A172 (cell line): ENCODE measurements around the gene UBD. TPM values are rescaled to one million over a fixed set of nuclear protein-coding genes. Genes with fewer than 3 reads are reported as not detected.

Experiments
- DNase-seq: peaks from one replicate; pipeline ENCODE4 v3.0.0-alpha.2; 2015; ENCODE audit warnings: low spot score
- total RNA-seq: library from RNA; depleted of rRNA; stranded (reverse); fragments of >200 nt; shearing (Covaris generic); gene quantifications from 2 replicates; pipeline ENCODE4 v1.2.3, GENCODE V29; 2014; rRNA removed

Gene UBD
- total RNA-seq, 1 experiment from 2014 or later: not detected

GRCh38 chr6:29522227-29522626 is 37.3 kb downstream of the UBD start:
- no peak for DNase-seq

- no peak for DNase-seq
Measured at GRCh38 chr6:29521006-29521680, 38.4 kb downstream of the UBD start.

DNA sequence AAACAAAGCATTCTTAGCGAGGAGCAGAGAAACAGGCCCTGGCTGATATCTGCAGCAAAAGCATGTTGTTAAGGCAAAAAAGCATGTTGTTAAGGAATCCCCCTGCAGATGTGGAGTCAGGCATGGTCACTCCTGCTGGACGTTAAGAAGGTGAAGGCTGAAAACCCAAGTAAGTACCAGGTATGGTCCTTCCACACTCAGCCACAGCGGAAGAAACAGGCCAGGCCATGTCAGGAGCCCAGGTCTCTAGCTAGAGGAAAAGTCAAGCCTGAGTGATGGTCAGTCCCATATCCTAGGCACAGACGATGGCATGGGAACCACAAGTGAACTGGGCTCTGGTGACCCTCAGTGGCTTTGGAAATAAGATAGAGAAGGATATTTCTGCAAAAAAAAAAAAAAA is 39.3 kb downstream of the UBD start:
- DNase-seq: no peak

DNA sequence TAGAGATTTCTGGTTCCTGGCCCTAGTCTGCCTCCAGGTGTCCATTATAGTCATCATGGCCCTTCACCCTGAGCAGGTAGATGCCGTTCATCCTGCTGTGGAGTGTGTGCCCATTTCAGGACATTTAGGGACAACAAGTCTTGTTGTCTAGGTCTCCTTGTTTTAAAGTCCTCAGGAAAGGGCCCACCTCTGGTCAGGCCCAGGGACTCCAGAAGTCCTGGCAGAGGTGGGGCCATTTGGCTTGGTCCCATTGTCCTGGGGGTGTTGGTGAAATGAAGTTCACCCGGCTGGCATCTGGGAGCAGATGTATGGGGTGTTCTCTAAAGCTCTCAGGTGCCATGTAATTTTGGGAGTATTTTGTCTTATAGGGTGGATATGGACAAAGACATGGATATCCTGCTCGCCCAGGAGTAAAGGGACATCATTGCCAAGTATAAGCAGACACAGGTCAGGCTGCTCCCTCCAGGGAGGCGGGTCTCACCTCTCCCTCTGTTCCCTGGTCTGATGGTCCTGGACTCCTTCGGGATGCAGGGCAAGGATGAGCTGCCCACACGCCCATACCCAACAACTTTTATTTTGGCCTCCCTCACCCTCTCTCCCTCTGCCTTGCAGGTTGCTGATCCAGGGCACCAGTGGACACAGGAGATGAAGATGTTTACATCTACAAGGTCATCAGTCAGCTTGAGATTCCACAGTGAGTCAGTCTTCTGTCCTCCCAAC is 40.1 kb downstream of the UBD start:
- DNase-seq: no peak

DNA sequence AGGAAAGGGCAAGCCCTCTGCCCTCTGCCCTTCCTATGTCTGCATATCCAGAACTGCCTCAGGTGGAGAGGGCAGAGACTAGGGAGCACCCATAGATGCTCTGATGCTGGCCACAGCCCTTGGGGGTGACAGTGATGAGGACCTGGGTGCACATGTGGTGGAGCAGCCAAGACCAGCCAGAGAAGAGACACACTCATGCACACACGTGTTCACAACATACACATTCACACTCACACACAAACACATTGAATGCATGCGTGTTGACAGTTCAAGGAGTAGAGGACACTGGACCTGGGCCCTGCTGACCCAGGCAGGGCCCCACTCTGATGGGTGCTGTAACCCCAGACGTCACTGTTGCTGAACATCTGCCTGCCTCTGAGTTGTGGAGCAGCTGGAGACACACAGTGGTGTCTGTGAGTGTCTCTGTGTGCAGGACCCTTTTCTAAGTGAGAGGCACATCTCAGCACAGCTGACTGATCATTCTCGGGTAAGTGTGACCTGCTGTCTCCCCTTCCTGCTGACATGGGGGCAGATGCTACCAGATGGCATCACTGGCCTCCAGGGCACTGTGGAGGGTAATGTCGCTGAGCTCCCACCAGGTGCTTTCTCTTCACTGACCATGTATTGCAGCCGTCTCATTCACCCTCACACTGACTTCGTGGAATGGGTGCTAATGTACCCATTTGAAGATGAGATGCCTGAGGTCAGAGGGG is 41.6 kb downstream of the UBD start:
- no peak for DNase-seq

DNA sequence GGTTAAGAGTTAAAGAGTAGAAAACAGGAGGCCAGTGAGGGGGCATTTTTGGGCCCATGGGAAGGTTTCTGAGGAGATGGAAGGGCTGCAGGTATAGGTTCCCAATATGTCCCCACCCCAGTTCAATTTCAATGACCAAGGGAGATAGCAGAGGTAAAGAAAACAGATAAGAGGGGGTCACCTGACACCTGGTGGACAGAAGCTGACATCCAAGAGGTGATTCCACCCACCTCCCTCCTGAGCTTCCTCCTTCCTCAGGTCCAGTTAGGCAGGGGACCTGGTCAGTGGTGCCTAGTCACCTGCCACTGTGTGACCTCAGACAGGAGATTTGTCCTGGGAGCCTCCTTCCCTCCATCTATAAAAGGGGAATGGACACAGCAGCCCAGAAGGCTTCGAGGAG is 42.3 kb downstream of the UBD start:
- no peak for DNase-seq

DNA sequence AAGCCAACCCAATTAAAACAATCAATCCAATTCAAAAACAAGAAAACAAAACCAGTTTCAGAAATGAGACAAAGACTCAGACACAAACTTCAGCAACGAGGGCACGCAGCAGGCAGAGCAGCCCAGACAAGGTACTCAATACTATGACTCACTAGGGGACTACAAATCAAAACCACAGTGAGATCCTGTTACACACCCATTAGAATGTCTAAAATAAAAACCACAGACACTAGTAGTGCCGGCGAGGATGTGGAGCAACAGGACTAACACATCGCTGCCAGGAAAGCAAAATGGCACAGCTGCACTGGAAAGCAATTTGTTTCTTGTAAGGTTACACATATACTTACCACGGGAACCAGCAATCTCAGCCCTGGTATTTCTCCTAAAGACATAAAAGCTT is 43.4 kb downstream of the UBD start:
- DNase-seq: peak; percentile 88

- DNase-seq: no peak
Measured at GRCh38 chr6:29510746-29511300, 48.7 kb downstream of the UBD start.

DNA sequence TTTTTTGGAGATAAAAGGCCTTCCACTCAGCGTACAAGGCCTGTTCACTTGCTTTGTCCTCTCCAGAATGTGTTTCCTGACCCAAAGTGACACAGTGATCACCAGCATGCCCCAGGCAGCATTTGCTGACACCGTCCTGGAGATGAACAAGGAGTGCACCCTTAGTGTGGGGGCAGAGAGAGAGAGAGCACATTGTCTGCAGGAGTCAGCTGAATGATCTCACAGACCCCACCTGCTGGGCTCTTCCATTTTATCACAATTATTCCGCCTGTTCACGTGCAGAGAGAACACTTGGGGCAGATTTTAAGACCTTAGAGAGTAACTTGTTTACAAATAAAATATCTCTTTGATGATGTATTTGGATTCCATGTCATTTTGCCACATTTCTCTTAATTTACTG is 49.3 kb downstream of the UBD start:
- peak; percentile 7 for DNase-seq

GRCh38 chr6:29509711-29510110 is 49.8 kb downstream of the UBD start:
- DNase-seq: no peak

DNA sequence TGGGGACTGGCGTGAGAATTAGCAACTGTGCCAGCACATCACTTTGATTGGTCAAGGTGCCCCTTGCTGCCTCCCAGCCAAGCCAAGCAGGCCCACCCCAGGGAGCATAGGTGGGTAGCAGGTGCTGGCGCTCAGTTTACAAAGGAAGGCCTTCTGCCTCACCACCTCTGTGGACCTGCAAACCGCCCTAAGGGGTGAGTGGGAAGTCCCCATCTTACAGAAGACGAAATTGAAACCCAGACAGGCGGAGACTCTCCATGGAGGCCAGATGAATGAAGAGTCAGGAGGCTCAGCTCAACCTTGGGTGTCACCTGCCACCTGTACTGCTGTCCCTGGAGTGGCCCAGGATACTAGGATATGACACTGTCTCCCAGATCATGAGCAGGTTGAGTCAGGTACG is 50.3 kb downstream of the UBD start:
- DNase-seq: no peak

DNA sequence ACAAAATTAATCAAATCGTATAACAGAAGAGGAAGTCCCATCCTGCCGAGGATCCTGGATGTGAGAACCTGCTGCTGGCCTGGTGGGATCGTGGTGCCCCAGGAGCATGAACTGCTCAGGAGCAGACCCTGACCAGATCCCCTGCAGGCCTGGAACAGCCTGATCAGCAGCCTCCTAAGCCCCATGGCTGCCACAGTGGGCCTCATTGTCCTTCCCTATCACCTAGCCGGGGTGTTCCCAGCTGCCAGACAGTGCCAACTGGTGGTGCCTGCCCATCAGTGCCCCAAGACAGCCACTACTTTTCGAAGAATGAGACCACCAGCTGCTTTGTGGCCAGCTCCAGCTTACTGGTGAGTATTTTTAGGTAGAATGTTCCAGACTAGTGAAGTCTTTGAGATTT is 52.2 kb downstream of the UBD start:
- DNase-seq: no peak

DNA sequence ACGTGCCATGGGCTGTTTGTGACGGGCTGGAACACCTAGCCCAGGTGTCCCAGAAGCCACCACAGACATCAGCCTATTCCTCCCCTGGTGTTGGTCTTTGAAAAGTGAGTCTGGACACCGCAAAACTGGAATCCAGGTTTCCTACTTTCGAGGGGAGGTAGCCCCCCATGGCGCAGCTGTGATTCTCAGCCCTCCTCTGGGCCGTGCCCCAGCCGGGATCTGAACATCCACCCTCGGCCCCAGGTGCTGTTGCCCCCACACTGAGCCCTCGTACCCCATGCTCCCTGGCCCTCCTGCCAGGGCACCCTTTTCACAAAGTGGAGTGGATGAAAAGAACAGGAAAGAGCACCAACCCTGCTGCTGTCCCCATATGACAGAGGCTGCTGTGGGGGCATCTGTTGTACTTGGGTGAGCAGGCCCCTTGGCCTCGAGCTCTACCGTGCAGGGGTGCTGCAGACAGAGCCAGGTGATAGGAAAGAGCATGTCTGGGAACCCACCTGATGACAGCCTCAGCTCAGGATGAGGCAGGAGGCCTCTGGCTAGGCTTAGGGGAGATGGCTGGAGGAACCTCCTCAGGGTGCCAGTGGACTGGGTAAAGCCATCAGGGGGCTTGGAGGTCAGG is 53.0 kb downstream of the UBD start:
- no peak for DNase-seq

- no peak for DNase-seq
Measured at GRCh38 chr6:29505808-29506207, 53.7 kb downstream of the UBD start.

Other genes with a start within 250 kb of the UBD start
- not detected in 2 replicates for gene OR5V1, start 190.9 kb downstream of the UBD start, total RNA-seq
- not detected in 2 replicates for gene OR12D3, start 184.4 kb downstream of the UBD start, total RNA-seq
- not detected in 2 replicates for gene OR12D2, start 164.1 kb downstream of the UBD start, total RNA-seq
- gene OR12D1, start 144.8 kb downstream of the UBD start, total RNA-seq: not detected in 2 replicates
- not detected in 2 replicates for gene OR10C1, start 120.4 kb downstream of the UBD start, total RNA-seq
- gene OR11A1, start 102.7 kb downstream of the UBD start, total RNA-seq: not detected in 2 replicates
- not detected in 2 replicates for gene OR2H1, start 102.6 kb downstream of the UBD start, total RNA-seq
- gene MAS1L, start 71.8 kb downstream of the UBD start, total RNA-seq: not detected in 2 replicates
- not detected in 2 replicates for gene OR2H2, start 25.4 kb upstream of the UBD start, total RNA-seq
- 1.3 and 4.4 TPM in 2 replicates for gene GABBR1, start 73.5 kb upstream of the UBD start, total RNA-seq
- gene MOG, start 97.4 kb upstream of the UBD start, total RNA-seq: not detected in 2 replicates
- not detected in 2 replicates for gene ZFP57, start 121.4 kb upstream of the UBD start, total RNA-seq
- gene HLA-F, start 163.7 kb upstream of the UBD start, total RNA-seq: 8.2 and 13.3 TPM in 2 replicates